ENCODE measurements around the gene E2F4. TPM values are rescaled to one million over a fixed set of nuclear protein-coding genes. Genes with fewer than 3 reads are reported as not detected.
A peak's percentile ranks its signal among the peaks of the same experiment; 100 is the strongest.

The E2F4 gene
- total and polyA plus RNA-seq, 2 of the 13 experiments (the other 11 are each of a cell fraction or from before 2014, with no cell fraction given), result 84.8 to 91.2 TPM

- peak; percentile 13; the same call in 1 of the 2 replicates for TF ChIP-seq ZNF768 (CRISPR knock-in tag; IDR thresholded peaks at IDR 0.05)
- no peak; the same call in 1 of the 2 replicates for TF ChIP-seq POLR2G (IDR thresholded peaks at IDR 0.05; ENCODE audit: low read depth, low read length)
- no peak for TF ChIP-seq ZFYVE20 (CRISPR knock-in tag; IDR thresholded peaks at IDR 0.05; ENCODE audit: borderline replicate concordance, low read depth)
- no peak for TF ChIP-seq GATAD1 (CRISPR knock-in tag; IDR thresholded peaks at IDR 0.05)
- no peak for TF ChIP-seq DBP (CRISPR knock-in tag; IDR thresholded peaks at IDR 0.05; ENCODE audit: not compliant biosample characterization)
- no peak for TF ChIP-seq PLSCR1 (CRISPR knock-in tag; IDR thresholded peaks at IDR 0.05; ENCODE audit: borderline replicate concordance)
These were observed 6.3 kb downstream of the E2F4 start (continued) for GRCh38 chr16:67198238-67198734.

GRCh38 chr16:67199011-67199807, 7.3 kb downstream of the E2F4 start, which contains the start of gene ELMO3:
Gene ELMO3, plus strand, starts transcription at chr16:67199131. Its CDS starts 196 bp downstream, at chr16:67199327.
- H3K4me1 ChIP-seq (ENCODE audit: insufficient read depth, low read length), result 0 out of 2 replicates have a peak, but pooled peaks cover 2% of the 10 kb centered on the region
- no peaks in the 10 kb centered on the region for H4K20me1 ChIP-seq (ENCODE audit: insufficient read depth, low read length)
- no peaks in the 10 kb centered on the region for H3K79me2 ChIP-seq (ENCODE audit: insufficient read depth, low read length)
- H3K4me3 ChIP-seq (replicated peaks in 1 of 3; ENCODE audit: insufficient read depth in 1 of 3, low read depth in 2 of 3, low read length in 3 of 3), result no peak within 1 kb of the TSS
- FAIRE-seq, result no peak
- H3K9me3 ChIP-seq (ENCODE audit: low read length), result no peaks in the 10 kb centered on the region
- ChIA-PET CTCF (ENCODE audit: low intra/inter-chr PET ratio, low total read pairs) (no interaction called here), POLR2A (interaction anchor here (1.8 kb wide), 1 partner anchor 27 kb away, joined by 5 read pairs; the partner anchor contains the start of gene TMEM208)
- no TSS peak for BruUV-seq (replicated peaks)
- no peak within 1 kb of the TSS for H2AFZ ChIP-seq (ENCODE audit: low read length)
- WGBS (ENCODE audit: low lambda C conversion rate), result 96% methylated on average over 36 of the region's 61 CpGs
- no peak for ATAC-seq
- H3K27ac ChIP-seq (ENCODE audit: extremely low read length, insufficient read depth, low read length), result peak within 1 kb of the TSS; percentile 4
- peaks cover 53 to 76% of the 10 kb centered on the region in 2 experiments for H3K36me3 ChIP-seq (replicated peaks in 1 of 2; ENCODE audit: control insufficient read depth in 1 of 2, insufficient read depth in 2 of 2, low read length in 2 of 2)
- intact Hi-C loops (cut with micrococcal nuclease; ENCODE audit: unreplicated experiment) (no loop called here), in situ Hi-C loops (cut with HindIII; ENCODE audit: extremely low pct_ligation_motif_present, low pct_unique_long_range_greater_than_20kb) (no loop called here)
- no peaks in the 10 kb centered on the region for H3K27me3 ChIP-seq (ENCODE audit: control insufficient read depth in 1 of 2, insufficient read depth in 2 of 2, low read length in 2 of 2)
- no peak for DNase-seq (ENCODE audit: low spot score)
- H3K9ac ChIP-seq (ENCODE audit: insufficient read depth, low read depth, low read length), result no peak within 1 kb of the TSS
- no peak within 1 kb of the TSS for H3K4me2 ChIP-seq (ENCODE audit: low read depth, low read length)
- no peak for TF ChIP-seq SAP130 (CRISPR knock-in tag; IDR thresholded peaks at IDR 0.05; ENCODE audit: low read depth)
- no peak for TF ChIP-seq SALL1 (CRISPR knock-in tag; IDR thresholded peaks at IDR 0.05)
- TF ChIP-seq POLR2G (IDR thresholded peaks at IDR 0.05; ENCODE audit: low read depth, low read length), result 0 out of 2 replicates have a peak, but pooled peaks have one; percentile 5
- TF ChIP-seq AGO1 (IDR thresholded peaks at IDR 0.05; ENCODE audit: low read depth, low read length, poor library complexity, severe bottlenecking), result peak; percentile 32
- TF ChIP-seq ZBTB33 (CRISPR knock-in tag; IDR thresholded peaks at IDR 0.05), result peak; percentile 53; the same call in 1 of the 2 replicates
- TF ChIP-seq ZBTB21 (CRISPR knock-in tag; IDR thresholded peaks at IDR 0.05), result no peak
- no peak for TF ChIP-seq MXI1 (IDR thresholded peaks at IDR 0.05; ENCODE audit: borderline replicate concordance, low read depth, low read length)
- TF ChIP-seq KDM2A (CRISPR knock-in tag; IDR thresholded peaks at IDR 0.05; ENCODE audit: borderline replicate concordance, low read depth), result 0 out of 2 replicates have a peak, but pooled peaks have one; percentile 3
- TF ChIP-seq HNRNPK (IDR thresholded peaks at IDR 0.05; ENCODE audit: low read depth, low read length, poor library complexity, severe bottlenecking), result peak; percentile 18
- no peak for TF ChIP-seq ZNF83 (CRISPR knock-in tag; IDR thresholded peaks at IDR 0.05; ENCODE audit: borderline replicate concordance)
- peak; percentile 85 for TF ChIP-seq RBFOX2 (IDR thresholded peaks at IDR 0.05; ENCODE audit: low read depth, low read length)
- no peak for TF ChIP-seq NCOA2 (CRISPR knock-in tag; IDR thresholded peaks at IDR 0.05)
